ENCODE measurements around the gene CHST15.

- TF ChIP-seq CTCF (conservative IDR thresholded peaks at IDR 0.05; ENCODE audit: low read length) (no peak), EZH2phosphoT487 (IDR thresholded peaks at IDR 0.05; ENCODE audit: borderline replicate concordance) (no peak)
Observed at GRCh38 chr10:124003481-124003870, 89.9 kb downstream of the CHST15 start.

Data from Loucy (cell line).